Activated CD8-positive, alpha-beta memory T cell treated with anti-CD3 and anti-CD28 coated beads, Interleukin-2, amount 50 U/mL, for 24 hours (primary cell): ENCODE measurements around the gene SLC27A4.

Experiments
- DNase-seq: peaks from one replicate; pipeline ENCODE4 v3.0.0-alpha.2; 2020; ENCODE audit errors: extremely low read depth

The SLC27A4 gene

DNA sequence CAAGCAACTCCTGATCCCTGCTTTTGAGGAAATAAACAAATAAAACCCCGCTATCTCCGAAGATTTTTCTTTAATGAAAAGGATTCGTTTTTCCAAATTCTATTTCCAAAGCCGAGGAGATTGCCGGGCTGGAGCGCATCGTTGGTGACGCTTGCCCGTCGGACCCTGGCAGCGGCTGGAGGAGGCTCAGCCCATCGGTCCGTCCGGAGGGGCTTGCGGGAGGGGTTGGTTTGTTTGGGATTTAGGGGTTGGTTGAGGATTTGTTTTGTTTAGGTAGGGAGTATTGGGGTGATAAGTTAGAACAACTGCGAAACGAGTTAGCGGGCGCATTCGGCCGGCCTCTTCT lies 51.6 kb downstream of the SLC27A4 start:
- DNase-seq: no peak

GRCh38 chr9:128392302-128393144 lies 52.2 kb downstream of the SLC27A4 start:
- no peak for DNase-seq

GRCh38 chr9:128393145-128393775 lies 52.9 kb downstream of the SLC27A4 start:
- DNase-seq: no peak

- DNase-seq: no peak
These were observed 53.6 kb downstream of the SLC27A4 start for GRCh38 chr9:128393970-128394369.

- DNase-seq: no peak
These were observed 54.2 kb downstream of the SLC27A4 start for GRCh38 chr9:128394379-128395168.

- no peak for DNase-seq
These were observed 56.8 kb downstream of the SLC27A4 start for GRCh38 chr9:128396970-128397613.

- DNase-seq: no peak
These were observed 57.5 kb downstream of the SLC27A4 start for GRCh38 chr9:128397831-128398230.

DNA sequence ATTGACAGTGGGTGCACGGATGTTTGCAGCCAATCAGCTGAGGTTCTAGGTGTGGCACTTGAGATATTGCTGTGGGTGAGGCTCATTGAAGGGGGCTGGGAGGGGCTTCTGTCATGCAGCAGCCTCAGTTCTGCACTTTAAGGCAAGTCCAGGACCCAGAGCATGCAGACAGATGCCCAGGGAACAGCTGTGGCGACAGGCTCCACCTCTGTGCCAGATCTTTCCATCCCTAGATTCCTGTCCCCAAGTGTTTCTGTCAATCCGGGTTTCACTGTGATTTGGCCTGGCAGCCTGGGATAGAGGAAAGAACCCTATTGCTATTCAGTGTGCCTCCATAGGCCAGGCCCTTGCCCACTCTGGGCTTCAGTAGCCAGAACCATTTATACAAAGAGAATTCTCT lies 59.5 kb downstream of the SLC27A4 start:
- no peak for DNase-seq

DNA sequence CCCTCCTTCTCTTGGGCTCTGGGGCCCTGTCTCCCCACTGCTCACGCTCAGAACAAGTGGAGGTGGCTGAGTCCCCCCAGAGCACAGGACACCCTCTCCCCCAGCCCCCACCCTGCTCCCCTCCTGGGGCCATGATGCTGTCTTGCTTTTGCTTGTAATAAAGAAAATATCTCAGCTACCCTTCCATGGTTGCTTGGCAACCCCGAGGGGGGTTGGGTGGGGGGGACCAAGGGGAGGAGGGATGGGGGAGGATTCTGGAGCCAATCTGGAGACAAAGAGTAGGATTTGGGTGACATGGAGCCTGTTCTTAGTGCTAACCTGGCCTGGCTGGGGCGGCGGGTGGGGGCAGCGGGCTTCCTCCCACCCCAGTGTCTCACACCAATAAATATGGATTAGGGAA lies 64.2 kb downstream of the SLC27A4 start:
- DNase-seq: no peak

- no peak for DNase-seq
These were observed 64.9 kb downstream of the SLC27A4 start for GRCh38 chr9:128405077-128405779.

DNA sequence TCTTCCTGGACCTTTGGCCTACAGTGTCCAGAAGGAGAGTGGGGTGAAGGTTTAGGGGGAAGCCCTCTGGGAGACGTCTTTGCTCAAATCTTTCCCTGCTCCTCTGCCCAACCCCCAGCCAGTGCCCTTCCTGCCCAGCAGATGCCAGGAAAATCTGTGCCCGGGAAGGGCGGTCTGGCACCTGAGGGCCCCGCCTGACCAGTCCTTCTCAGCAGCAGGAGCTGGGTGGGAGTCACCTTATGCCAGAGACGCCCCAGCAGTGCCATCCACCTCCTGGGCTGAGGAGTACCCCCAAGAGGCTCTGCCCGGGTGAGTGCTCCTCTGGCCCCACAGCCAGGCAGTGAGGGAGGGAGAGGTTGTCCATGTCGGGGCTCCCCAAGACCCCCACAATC lies 65.4 kb downstream of the SLC27A4 start:
- no peak for DNase-seq

DNA sequence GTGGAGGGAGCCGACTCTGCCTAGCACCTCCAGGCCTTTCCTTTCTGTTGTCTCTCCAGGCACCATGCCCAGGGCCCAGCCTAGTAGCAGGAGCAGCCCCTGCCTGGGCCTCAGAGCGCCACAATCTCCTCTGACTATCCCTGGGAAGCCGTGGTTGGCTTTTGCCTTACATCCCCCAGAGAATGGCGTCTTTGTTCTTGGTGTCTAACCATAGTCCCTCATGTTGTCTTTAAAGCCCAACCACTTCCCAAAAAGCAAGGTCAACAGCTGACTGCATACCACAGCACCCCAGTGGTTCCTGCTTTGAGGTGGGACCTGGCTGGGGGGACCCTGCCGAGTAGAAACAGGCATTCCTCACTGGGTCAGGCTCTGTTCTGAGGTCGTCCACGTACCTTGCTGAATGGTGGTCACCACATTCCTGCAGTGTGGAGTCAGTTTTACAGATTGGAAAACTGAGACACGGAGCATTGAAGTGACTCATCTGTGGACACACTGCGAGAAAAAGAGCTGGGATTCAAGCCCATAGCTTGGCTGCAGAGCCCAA lies 66.6 kb downstream of the SLC27A4 start:
- no peak for DNase-seq

DNA sequence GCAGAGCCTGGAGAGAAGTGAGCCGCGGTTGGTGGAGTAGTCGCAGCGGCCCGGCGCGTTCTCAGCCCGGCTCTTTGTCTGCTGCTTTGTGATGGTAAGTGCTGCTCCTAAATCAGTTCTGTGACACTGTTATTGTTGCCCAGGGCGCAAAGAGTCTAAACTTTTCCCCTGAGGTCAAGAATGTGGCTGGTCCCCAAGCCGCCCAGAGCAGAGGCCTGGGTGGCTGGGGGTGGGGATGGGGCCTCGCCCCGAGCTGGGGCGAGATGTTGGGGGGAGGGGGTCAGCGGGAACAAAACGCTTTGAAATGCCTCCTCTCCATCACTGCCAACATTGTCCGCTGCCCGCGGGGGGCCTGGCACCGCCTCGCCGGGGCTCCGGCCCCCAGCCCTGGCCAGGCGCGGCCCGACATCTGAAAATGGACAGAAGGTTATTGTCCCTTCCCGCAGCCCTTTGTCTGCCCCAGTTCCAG lies 68.7 kb downstream of the SLC27A4 start:
- DNase-seq: no peak

- DNase-seq: no peak
These were observed 69.1 kb downstream of the SLC27A4 start for GRCh38 chr9:128409450-128409849.

- DNase-seq: no peak
These were observed 69.7 kb downstream of the SLC27A4 start for GRCh38 chr9:128409978-128410377.
